Measurements from ENCODE around the gene PCDH17.

- TF ChIP-seq USF2 (IDR thresholded peaks at IDR 0.05; ENCODE audit: low read depth, low read length) (no peak), RFX5 (IDR thresholded peaks at IDR 0.05; ENCODE audit: low read depth, low read length) (no peak), ELK1 (IDR thresholded peaks at IDR 0.05; ENCODE audit: borderline replicate concordance, low read depth, low read length) (no peak), POLR2A (IDR thresholded peaks at IDR 0.05; ENCODE audit: low read depth, low read length) (no peak), RAD21 (IDR thresholded peaks at IDR 0.05; ENCODE audit: low read length) (no peak)
Measured at GRCh38 chr13:57666131-57666953, 34.8 kb downstream of the PCDH17 start.
